Left cardiac atrium (tissue), 4 donors: Measurements from ENCODE around the gene RC3H1. TPM values are rescaled to one million over a fixed set of nuclear protein-coding genes. Genes with fewer than 3 reads are reported as not detected.
"Not testable (repeated sequence)": the region's sequence is repeated elsewhere in the genome, so short reads cannot be mapped to it uniquely, and the experiment has no call there.

Source experiments
- ATAC-seq, 2 donors: fragments of 200-7000 bp; cut with Tn5 transposase; one replicate each; pipeline ENCODE4 v1.9.1; 2020; ENCODE audit warnings: mild to moderate bottlenecking in 2 of 2, moderate library complexity in 2 of 2
- DNase-seq: peaks from one replicate; pipeline ENCODE4 v3.0.0-alpha.2; 2020
- intact Hi-C, 2 donors: fragments of 100-400 bp; cut with DNase I; formaldehyde crosslinking; loops; one replicate each; pipeline versions ENCODE4 v1.14.1 to v1.15.1; 2022 to 2023
- long read RNA-seq: library from polyadenylated mRNA; unstranded; transcript quantifications from one replicate; pipeline ENCODE4 v2.0.0, GENCODE V29; 2021
- total RNA-seq, 2 donors: library from RNA; stranded (reverse); fragmentation: NEBNext Ultra II Directional; extraction: Animal tissue kit (Norgen Biotek cat#: 25700); gene quantifications; one replicate each; pipeline ENCODE4 v1.2.1, GENCODE V29; 2021
- donor health status: DM: no; HTN: yes; CAD: no.
- donor health status: DM: no; HTN: yes; CAD: no; lungs with severe emphysema.
- donor health status: DM: yes; HTN: yes; CAD: no.
- donor health status: Dilated cardiomyopathy.

RC3H1 gene
- total RNA-seq, result 10 to 100 TPM; 21.1 to 21.9 TPM
- long read RNA-seq, partial matches to known transcripts, result 0 of 4 reads
- long read RNA-seq, other reads (novel, unspliced or antisense), result 4 of 4 reads

- intact Hi-C loops, result loop anchor here in 1 of 2 donors (5.0 to 10.0 kb wide), 2 partner anchors 52 to 140 kb away; no protein-coding TSS in a partner anchor
- ATAC-seq (peak; percentile 98 to 99), DNase-seq (peak; percentile 91)
Measured at GRCh38 chr1:174022080-174022975, at the start of gene RC3H1. Gene RC3H1, minus strand, starts transcription at chr1:174022357. Its CDS starts 29,372 bp downstream, at chr1:173992985.

- DNase-seq, result no peak
- intact Hi-C loops, result loop anchor here in 1 of 2 donors (10.0 kb wide), 1 partner anchor 46 kb away; the partner anchor contains the start of gene RC3H1
- no peak for ATAC-seq
Measured at GRCh38 chr1:174070614-174071013, 48.5 kb upstream of the RC3H1 start.

GRCh38 chr1:174068000-174068399 is 45.8 kb upstream of the RC3H1 start:
- DNase-seq, result no peak
- ATAC-seq, result no peak

GRCh38 chr1:174060090-174060489 is 37.9 kb upstream of the RC3H1 start:
- intact Hi-C loops, result no loop called here
- no peak for DNase-seq
- ATAC-seq, result no peak

More at GRCh38 chr1:174068000-174068399, 45.8 kb upstream of the RC3H1 start:
- intact Hi-C loops, result no loop called here

GRCh38 chr1:174058624-174059023 is 36.5 kb upstream of the RC3H1 start:
- no peak for DNase-seq
- intact Hi-C loops, result no loop called here
- no peak for ATAC-seq

- DNase-seq, intact Hi-C loops, ATAC-seq: not testable (repeated sequence)
Measured at GRCh38 chr1:174056609-174057008, 34.5 kb upstream of the RC3H1 start.

GRCh38 chr1:174055797-174056196 is 33.6 kb upstream of the RC3H1 start:
- intact Hi-C loops, DNase-seq, ATAC-seq: not testable (repeated sequence)

GRCh38 chr1:174053826-174054225 is 31.7 kb upstream of the RC3H1 start:
- ATAC-seq (no peak), DNase-seq (no peak)
- intact Hi-C loops, result no loop called here

GRCh38 chr1:174052621-174053020 is 30.5 kb upstream of the RC3H1 start:
- intact Hi-C loops, result no loop called here
- ATAC-seq (no peak), DNase-seq (no peak)

GRCh38 chr1:174051956-174052355 is 29.8 kb upstream of the RC3H1 start:
- DNase-seq (peak; percentile 52), ATAC-seq (peak in 1 of 2 donors; percentile 81)
- intact Hi-C loops, result no loop called here

- DNase-seq, result no peak
- ATAC-seq, result no peak
- intact Hi-C loops, result no loop called here
Measured at GRCh38 chr1:174049514-174049913, 27.4 kb upstream of the RC3H1 start.

- no peak for ATAC-seq
- intact Hi-C loops, result no loop called here
- DNase-seq, result no peak
Measured at GRCh38 chr1:174044418-174045222, 22.5 kb upstream of the RC3H1 start.

GRCh38 chr1:174042509-174042908 is 20.4 kb upstream of the RC3H1 start:
- ATAC-seq, intact Hi-C loops: not testable (repeated sequence)

GRCh38 chr1:174041369-174041768 is 19.2 kb upstream of the RC3H1 start:
- intact Hi-C loops, result no loop called here
- ATAC-seq (no peak), DNase-seq (no peak)

More at GRCh38 chr1:174042509-174042908, 20.4 kb upstream of the RC3H1 start:
- not testable (repeated sequence) for DNase-seq

- intact Hi-C loops, result no loop called here
- ATAC-seq, result peak in 1 of 2 donors; percentile 48
- no peak for DNase-seq
Measured at GRCh38 chr1:174040387-174040786, 18.2 kb upstream of the RC3H1 start.

GRCh38 chr1:174039027-174039426 is 16.9 kb upstream of the RC3H1 start:
- DNase-seq, result no peak
- intact Hi-C loops, result no loop called here

GRCh38 chr1:174036798-174037197 is 14.6 kb upstream of the RC3H1 start:
- ATAC-seq (peak in 1 of 2 donors; percentile 5), DNase-seq (no peak)
- intact Hi-C loops, result no loop called here

More at GRCh38 chr1:174039027-174039426, 16.9 kb upstream of the RC3H1 start:
- no peak for ATAC-seq

GRCh38 chr1:174036204-174036603 is 14.0 kb upstream of the RC3H1 start:
- ATAC-seq (no peak), DNase-seq (no peak)
- intact Hi-C loops, result no loop called here

- DNase-seq (no peak), ATAC-seq (no peak)
- intact Hi-C loops, result no loop called here
Measured at GRCh38 chr1:174032671-174033222, 10.6 kb upstream of the RC3H1 start.
